22Rv1 (cell line): ENCODE measurements around the gene CEP57.
"Not testable (repeated sequence)": the region's sequence is repeated elsewhere in the genome, so short reads cannot be mapped to it uniquely, and the experiment has no call there.

Source experiments
- H3K27ac ChIP-seq: fragments of 450-650 bp; 2 replicates; pipeline ENCODE4 v1.5.1; 2017
- CTCF ChIP-seq: fragments of 450-650 bp; IDR thresholded peaks from 2 replicates; pipeline ENCODE4 v1.5.1; 2017; ENCODE audit warnings: mild to moderate bottlenecking
- ZFX ChIP-seq: fragments of 450-650 bp; IDR thresholded peaks from 2 replicates; pipeline ENCODE4 v1.6.1; 2017; ENCODE audit warnings: antibody characterized with exemption, borderline replicate concordance

CEP57 gene

GRCh38 chr11:95835768-95836488 lies 45.6 kb downstream of the CEP57 start:
- no peak overlapping the region for H3K27ac ChIP-seq
- TF ChIP-seq CTCF (peak; percentile 92), ZFX (no peak)

GRCh38 chr11:95845167-95845566 lies 54.9 kb downstream of the CEP57 start:
- H3K27ac ChIP-seq, result no peak overlapping the region
- no peak for TF ChIP-seq ZFX
- no peak for TF ChIP-seq CTCF

- TF ChIP-seq CTCF, result peak; percentile 65
- TF ChIP-seq ZFX, result no peak
- H3K27ac ChIP-seq, result no peak overlapping the region
Measured at GRCh38 chr11:95849087-95849825, 59.0 kb downstream of the CEP57 start.

GRCh38 chr11:95850137-95850536 lies 59.8 kb downstream of the CEP57 start:
- TF ChIP-seq CTCF, result no peak
- TF ChIP-seq ZFX, result no peak
- H3K27ac ChIP-seq, result no peak overlapping the region

- TF ChIP-seq ZFX (no peak), CTCF (no peak)
- no peak overlapping the region for H3K27ac ChIP-seq
Measured at GRCh38 chr11:95853138-95853537, 62.8 kb downstream of the CEP57 start.

- H3K27ac ChIP-seq, result no peak overlapping the region
- TF ChIP-seq ZFX (no peak), CTCF (no peak)
Measured at GRCh38 chr11:95853862-95854261, 63.6 kb downstream of the CEP57 start.

GRCh38 chr11:95854362-95854761 lies 64.1 kb downstream of the CEP57 start:
- H3K27ac ChIP-seq, result not testable (repeated sequence)

GRCh38 chr11:95860024-95860423 lies 69.7 kb downstream of the CEP57 start:
- not testable (repeated sequence) for H3K27ac ChIP-seq
